ENCODE measurements around the gene SLC35E2B.

DNA sequence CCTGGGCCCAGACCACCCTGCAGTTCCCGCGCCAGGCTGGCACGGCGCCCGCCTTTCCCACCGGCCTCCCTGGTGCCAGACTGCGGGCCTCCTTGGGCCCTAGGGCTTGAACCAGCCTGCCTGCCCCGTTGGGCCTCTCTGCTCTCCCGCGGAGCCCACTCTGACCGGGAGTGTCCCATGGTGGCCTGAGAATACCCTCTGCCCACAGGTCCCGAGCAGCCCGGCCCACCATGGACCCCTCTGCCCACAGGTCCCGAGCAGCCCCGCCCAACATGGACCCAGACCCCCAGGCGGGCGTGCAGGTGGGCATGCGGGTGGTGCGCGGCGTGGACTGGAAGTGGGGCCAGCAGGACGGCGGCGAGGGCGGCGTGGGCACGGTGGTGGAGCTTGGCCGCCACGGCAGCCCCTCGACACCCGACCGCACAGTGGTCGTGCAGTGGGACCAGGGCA, 69.4 kb downstream of the SLC35E2B start:
- TF ChIP-seq POLR2AphosphoS5 (IDR thresholded peaks at IDR 0.05; ENCODE audit: borderline replicate concordance, low read depth, low read length), result no peak
- no peak for TF ChIP-seq EZH2 (IDR thresholded peaks at IDR 0.05)

Measured in SK-N-MC (cell line).